Left colon (tissue), 2 donors: Measurements from ENCODE around the gene GTF2IRD1. TPM values are rescaled to one million over a fixed set of nuclear protein-coding genes. Genes with fewer than 3 reads are reported as not detected.
"Not testable (repeated sequence)": the region's sequence is repeated elsewhere in the genome, so short reads cannot be mapped to it uniquely, and the experiment has no call there.

Experiments
- ATAC-seq: fragments of 200-7000 bp; cut with Tn5 transposase; one replicate; pipeline ENCODE4 v1.9.1; 2020; ENCODE audit warnings: mild to moderate bottlenecking, moderate library complexity
- DNase-seq, 2 donors: peaks; one replicate each; pipeline ENCODE4 v3.0.0-alpha.2; 2020
- intact Hi-C, 2 donors: fragments of 100-400 bp; cut with DNase I in 1 of 2; cut with micrococcal nuclease in 1 of 2; formaldehyde crosslinking; loops; one replicate each; pipeline versions ENCODE4 v1.11.2 to v1.14.0; 2022; cut with DNase I, micrococcal nuclease
- total RNA-seq, 2 donors: library from RNA; stranded (reverse); fragmentation: NEBNext Ultra II Directional; extraction: Animal tissue kit (Norgen Biotek cat#: 25700); gene quantifications; one replicate each; pipeline ENCODE4 v1.2.1, GENCODE V29; 2021
- donor health status: DM: no; HTN: no; CAD: no.
- donor health status: DM: yes; HTN: yes; CAD: no.

Gene GTF2IRD1
- total RNA-seq, 2 donors from 2014 or later: 14.6 to 14.8 TPM

- ATAC-seq, DNase-seq, intact Hi-C loops: not testable (repeated sequence)
Measured at GRCh38 chr7:74650493-74651132, 196.9 kb downstream of the GTF2IRD1 start.

DNA sequence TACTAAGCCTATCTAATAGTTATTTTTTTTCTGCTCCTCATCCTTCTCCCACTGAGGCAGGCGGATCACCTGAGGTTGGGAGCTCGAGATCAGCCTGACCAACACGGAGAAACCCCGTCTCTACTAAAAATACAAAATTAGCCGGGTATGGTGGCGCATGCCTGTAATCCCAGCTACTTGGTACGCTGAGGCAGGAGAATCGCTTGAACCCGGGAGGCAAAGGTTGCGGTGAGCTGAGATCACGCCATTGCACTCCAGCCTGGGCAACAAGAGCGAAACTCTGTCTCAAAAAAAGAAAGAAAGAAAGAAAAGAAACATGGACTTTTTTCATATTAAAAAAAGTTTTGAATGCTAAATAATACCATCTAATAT, 197.4 kb downstream of the GTF2IRD1 start:
- intact Hi-C loops, DNase-seq, ATAC-seq: not testable (repeated sequence)

Other genes with a start within 250 kb of the GTF2IRD1 start
- gene LAT2, start 243.9 kb upstream of the GTF2IRD1 start, total RNA-seq: 1 to 10 TPM; 1.1 to 6.9 TPM
- 10 to 100 TPM; 13.9 to 16.1 TPM for gene RFC2, start 199.5 kb upstream of the GTF2IRD1 start, total RNA-seq
- 10 to 100 TPM; 63.5 to 83.6 TPM for gene CLIP2, start 164.5 kb upstream of the GTF2IRD1 start, total RNA-seq
- 100 to 1,000 TPM; 126 to 129 TPM for gene GTF2I, start 203.8 kb downstream of the GTF2IRD1 start, total RNA-seq